K562 (cell line): ENCODE results near the gene IMPACT.

ENCODE experiments used
- CREB1 ChIP-seq, 2 experiments: sonication (generic) in 1 of 2; formaldehyde crosslinking in 1 of 2; IDR thresholded peaks; 2 replicates each; pipeline versions ENCODE4 v1.6.1 to v1.8.0; 2012 to 2022; ENCODE audit warnings: inconsistent platforms in 1 of 2, mild to moderate bottlenecking in 1 of 2, missing genetic modification reagents in 1 of 2, moderate library complexity in 1 of 2
- EZH2 ChIP-seq: IDR thresholded peaks from 2 replicates; pipeline ENCODE4 v1.6.1; 2012; ENCODE audit warnings: low read depth, mild to moderate bottlenecking, inconsistent platforms, low read length, borderline replicate concordance
- GABPB1 ChIP-seq: sonication (generic); formaldehyde crosslinking; IDR thresholded peaks from 2 replicates; pipeline ENCODE4 v1.8.0; 2022; ENCODE audit warnings: mild to moderate bottlenecking, missing genetic modification reagents
- TF ChIP-seq, protein P1 (sequence below): fragments of 250-450 bp; sonication (Bioruptor Pico); IDR thresholded peaks from 2 replicates; pipeline ENCODE4 v1.8.0; 2021; ENCODE audit warnings: borderline replicate concordance, mild to moderate bottlenecking, moderate library complexity; ENCODE audit not compliant: poor library complexity, severe bottlenecking
- TF ChIP-seq, protein P2 (sequence below), 2 experiments: IDR thresholded peaks; 2 replicates each; pipeline ENCODE4 v1.6.1; 2011; ENCODE audit warnings: borderline replicate concordance in 1 of 2, control low read depth in 1 of 2, low read depth in 1 of 2, low read length in 1 of 2, mild to moderate bottlenecking in 1 of 2, mixed read lengths in 1 of 2, moderate library complexity in 1 of 2; ENCODE audit not compliant: insufficient read depth in 1 of 2, insufficient read length in 1 of 2, poor library complexity in 1 of 2, severe bottlenecking in 1 of 2; ENCODE audit errors: extremely low read depth in 1 of 2

- TF ChIP-seq EZH2: no peak
- no peak for TF ChIP-seq CREB1 (IDR thresholded peaks at IDR 0.05)
- TF ChIP-seq CREB1 (CRISPR knock-in tag; IDR thresholded peaks at IDR 0.05): no peak
- TF ChIP-seq, protein P1, sequence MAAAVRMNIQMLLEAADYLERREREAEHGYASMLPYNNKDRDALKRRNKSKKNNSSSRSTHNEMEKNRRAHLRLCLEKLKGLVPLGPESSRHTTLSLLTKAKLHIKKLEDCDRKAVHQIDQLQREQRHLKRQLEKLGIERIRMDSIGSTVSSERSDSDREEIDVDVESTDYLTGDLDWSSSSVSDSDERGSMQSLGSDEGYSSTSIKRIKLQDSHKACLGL: no peak
- TF ChIP-seq, protein P2, sequence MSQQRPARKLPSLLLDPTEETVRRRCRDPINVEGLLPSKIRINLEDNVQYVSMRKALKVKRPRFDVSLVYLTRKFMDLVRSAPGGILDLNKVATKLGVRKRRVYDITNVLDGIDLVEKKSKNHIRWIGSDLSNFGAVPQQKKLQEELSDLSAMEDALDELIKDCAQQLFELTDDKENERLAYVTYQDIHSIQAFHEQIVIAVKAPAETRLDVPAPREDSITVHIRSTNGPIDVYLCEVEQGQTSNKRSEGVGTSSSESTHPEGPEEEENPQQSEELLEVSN (IDR thresholded peaks at IDR 0.05; ENCODE audit: borderline replicate concordance in 1 of 2, extremely low read depth in 1 of 2, insufficient read depth in 1 of 2, insufficient read length in 1 of 2, low read depth in 1 of 2, low read length in 1 of 2, poor library complexity in 1 of 2, severe bottlenecking in 1 of 2): no peak
- TF ChIP-seq GABPB1 (CRISPR knock-in tag): no peak
Measured at GRCh38 chr18:24414349-24415003, 12.0 kb upstream of the IMPACT start.
